CD4-positive, alpha-beta T cell treated with Interferon gamma for 1 hour (primary cell): Measurements from ENCODE around the gene SCGB3A2.
"Not testable (repeated sequence)": the region's sequence is repeated elsewhere in the genome, so short reads cannot be mapped to it uniquely, and the experiment has no call there.

Source experiments
- DNase-seq: peaks from one replicate; pipeline ENCODE4 v3.0.0-alpha.2; 2020

Gene SCGB3A2

DNA sequence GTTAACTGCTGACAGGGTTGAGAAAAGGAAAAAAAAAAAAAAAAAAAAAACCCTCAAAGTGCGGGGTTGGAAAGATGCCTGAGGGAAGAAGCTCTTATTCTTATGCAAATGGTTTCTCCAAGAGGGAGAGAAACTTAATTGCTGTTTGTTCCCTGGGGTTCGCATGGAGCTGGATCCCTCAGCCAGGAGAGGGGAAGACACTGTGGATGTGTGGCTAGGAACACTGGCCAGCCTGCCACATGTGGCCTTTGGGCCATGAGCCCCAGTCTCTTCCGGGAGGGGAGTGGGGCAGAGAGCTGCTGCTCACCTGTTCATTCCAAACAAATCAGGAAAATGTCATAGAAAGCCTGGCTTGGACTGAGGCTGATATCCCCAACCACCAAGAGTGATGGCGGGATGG, 9.4 kb upstream of the SCGB3A2 start:
- DNase-seq: no peak

DNA sequence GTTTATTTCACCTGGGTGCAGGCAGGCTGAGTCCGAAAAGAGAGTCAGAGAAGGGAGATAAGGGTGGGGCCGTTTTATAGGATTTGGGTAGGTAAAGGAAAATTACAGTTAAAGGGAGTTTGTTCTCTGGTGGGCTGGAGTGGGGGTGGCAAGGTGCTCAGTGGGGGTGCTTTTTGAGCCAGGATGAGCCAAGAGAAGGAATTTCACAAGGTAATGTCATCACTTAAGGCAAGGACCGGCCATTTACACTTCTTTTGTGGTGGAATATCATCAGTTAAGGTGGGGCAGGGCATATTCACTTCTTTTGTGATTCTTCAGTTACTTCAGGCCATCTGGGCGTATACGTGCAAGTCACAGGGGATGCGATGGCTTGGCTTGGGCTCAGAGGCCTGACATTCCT, 8.6 kb upstream of the SCGB3A2 start:
- not testable (repeated sequence) for DNase-seq

DNA sequence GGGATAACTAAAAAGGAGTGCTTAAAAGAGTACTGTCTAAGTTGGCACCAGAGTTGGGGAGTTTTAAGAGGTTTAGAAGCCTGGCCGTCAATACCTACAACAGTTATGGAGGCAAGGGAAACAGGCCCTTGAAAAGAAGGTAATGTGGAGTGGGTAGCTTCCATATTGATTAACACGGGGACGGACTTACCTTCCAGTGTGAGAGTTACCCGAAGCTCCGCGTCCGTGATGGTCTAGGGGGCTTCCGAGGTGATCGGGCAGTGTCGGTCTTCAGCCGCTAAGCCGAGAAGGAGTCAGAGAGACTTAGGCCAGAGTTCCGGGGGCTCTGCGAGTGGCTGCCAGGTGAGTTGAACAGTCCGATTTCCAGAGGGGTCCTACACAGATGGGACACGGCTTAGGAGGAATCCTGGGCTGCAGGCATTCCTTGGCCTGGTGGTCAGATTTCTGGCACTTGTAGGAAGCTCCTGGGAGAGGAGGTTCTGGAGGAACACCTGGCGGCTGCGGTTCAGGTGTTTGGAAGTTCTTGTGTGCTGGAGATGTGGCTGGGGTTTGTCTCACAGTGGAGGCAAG, 6.4 kb upstream of the SCGB3A2 start:
- DNase-seq: not testable (repeated sequence)

DNA sequence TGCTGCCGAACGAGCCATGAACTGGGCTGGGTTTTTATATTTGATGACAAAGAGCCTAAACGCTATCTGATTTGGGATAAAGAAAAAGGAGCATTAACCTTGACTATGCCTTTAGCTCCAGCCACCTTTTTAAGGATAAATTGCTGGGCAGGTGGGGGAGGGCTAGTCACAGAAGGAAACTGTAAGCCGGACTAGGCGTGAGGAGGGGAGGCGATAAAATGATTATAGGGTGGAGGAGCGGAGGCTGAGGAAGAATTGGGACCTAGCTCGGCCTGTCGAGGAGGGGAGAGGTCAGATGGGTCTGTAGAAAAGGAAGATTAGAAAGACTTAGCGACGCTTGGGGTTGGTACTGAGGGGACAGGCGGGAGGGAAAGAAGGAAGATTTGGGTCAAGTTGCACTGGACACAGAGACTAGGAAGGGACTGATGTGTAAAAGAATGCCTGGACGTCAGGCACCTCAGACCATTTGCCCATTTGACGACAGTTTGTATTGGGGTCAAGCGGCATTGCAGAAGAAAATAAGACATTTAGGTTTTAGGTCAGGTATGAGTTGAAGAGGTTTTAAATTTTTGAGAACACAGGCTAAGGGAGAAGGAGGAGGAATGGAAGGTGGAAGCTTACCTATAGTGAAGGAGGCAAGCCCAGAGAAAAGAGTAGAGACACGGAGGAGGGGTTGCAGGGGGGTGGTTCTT, 5.6 kb upstream of the SCGB3A2 start:
- not testable (repeated sequence) for DNase-seq

DNA sequence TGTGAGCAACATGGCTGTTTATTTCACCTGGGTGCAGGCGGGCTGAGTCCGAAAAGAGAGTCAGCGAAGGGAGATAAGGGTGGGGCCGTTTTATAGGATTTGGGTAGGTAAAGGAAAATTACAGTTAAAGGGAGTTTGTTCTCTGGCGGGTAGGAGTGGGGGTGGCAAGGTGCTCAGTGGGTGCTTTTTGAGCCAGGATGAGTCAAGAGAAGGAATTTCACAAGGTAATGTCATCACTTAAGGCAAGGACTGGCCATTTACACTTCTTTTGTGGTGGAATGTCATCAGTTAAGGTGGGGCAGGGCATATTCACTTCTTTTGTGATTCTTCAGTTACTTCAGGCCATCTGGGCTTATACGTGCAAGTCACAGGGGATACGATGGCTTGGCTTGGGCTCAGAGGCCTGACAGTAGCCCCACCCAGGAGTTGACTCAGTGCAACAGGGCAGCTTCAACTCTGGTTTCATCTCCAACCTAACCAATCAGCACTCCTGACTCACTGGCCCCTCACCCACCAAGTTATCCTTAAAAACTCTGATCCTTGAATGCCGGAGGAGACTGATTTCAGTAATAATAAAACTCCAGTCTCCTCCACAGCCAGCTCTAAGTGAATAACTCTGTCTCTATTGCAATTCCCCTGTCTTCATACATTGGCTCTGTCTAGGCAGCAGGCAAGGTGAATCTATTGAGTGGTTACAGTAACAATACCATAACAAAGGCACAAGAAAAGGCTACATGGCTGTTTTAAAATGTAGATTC, 4.2 kb upstream of the SCGB3A2 start:
- not testable (repeated sequence) for DNase-seq

DNA sequence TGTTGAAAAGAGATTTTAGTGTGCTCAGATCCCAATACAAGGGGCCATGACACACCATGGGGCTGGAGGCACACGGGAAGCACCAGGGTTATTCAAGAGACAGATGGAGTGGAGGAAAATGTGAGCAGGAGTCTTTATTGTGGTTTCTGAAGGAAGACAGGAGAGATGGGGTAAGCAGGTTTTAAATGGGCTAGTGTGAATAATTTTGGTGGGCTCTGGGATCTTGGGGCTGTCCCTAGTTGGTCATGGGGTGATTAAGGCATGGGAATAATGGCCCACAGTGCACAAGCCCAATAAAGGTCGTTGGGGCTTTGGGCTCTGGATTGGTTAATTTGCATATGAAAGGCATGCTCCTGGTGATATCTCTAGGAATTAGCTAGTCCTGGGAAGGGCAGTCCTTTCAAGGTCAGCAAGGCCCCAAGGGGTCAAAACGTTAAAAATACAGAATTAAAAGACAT, 3.6 kb upstream of the SCGB3A2 start:
- no peak for DNase-seq

DNA sequence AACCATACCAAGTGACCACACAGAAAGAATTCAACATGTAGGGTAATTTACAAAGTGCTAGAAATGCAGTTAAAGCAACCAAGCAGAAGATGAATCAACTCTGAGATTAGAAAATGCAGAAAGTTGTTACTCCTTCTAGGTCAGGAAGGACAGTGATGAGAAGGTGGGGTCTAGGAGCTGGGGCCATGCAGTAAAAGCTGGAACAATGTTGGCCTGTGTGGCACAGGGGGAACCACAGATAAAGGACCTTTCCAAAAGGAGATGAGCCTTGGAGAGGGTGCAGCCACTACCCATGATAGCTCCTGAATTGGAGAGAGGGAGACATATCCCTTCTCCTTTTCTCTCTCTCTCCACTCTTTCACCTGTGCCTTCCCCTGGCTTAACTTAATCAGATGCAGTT, 2.4 kb upstream of the SCGB3A2 start:
- no peak for DNase-seq

DNA sequence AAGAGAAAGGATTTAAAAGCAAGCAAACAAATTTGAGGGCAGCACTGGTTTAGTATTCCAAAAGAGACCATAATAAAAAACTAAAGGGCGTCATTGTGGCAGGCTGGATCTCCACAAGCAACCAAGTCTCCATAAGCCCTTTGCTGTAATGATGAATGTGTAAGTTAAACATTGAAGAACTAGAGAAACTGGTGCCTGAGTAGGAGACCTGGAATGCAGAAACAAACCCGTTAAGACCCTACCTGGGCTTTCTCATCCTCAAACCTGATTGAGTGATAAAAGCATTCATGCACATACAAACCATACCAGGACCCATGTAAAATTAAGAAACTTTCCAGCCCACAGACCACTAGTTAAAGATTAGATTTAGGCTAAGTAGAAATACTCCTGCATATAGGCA, 1.9 kb upstream of the SCGB3A2 start:
- DNase-seq: no peak

DNA sequence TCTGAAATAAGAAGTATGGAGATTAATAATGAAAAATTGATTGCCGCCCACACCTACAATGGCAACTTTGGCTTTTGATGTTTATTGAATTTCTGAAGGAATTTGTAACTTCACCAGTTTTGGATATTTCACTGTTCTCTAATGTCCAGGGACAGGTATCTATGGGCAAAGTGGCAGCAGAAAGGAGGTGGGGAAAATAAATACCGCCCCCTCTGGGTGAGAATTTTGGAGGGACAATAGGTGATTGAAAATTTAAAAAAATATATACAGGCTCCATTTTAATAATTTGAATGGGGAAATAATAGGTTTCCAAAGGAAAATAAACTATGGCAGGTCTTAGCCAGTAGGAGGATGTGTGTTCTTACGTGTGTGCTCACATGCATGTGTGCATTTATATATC, 1.3 kb downstream of the SCGB3A2 start:
- no peak for DNase-seq

DNA sequence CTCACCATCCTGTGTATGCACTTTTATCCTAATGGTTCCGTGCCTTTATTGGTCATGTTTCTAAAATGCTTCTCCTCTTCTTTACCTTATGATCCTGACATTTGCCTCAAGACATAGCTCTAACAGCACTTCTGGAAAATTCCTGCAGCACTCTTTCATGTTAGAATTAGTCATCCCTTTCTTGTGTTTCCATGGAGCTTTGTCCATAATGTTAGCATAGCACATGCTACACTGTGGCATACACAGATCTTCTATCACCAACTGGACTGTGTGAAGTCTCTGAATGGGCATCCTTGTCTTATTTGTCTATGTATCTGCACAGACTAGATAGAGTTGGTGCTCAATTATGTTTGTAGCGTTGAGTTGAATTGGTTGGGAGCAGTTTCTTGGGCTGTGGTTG, 2.0 kb downstream of the SCGB3A2 start:
- DNase-seq: no peak

DNA sequence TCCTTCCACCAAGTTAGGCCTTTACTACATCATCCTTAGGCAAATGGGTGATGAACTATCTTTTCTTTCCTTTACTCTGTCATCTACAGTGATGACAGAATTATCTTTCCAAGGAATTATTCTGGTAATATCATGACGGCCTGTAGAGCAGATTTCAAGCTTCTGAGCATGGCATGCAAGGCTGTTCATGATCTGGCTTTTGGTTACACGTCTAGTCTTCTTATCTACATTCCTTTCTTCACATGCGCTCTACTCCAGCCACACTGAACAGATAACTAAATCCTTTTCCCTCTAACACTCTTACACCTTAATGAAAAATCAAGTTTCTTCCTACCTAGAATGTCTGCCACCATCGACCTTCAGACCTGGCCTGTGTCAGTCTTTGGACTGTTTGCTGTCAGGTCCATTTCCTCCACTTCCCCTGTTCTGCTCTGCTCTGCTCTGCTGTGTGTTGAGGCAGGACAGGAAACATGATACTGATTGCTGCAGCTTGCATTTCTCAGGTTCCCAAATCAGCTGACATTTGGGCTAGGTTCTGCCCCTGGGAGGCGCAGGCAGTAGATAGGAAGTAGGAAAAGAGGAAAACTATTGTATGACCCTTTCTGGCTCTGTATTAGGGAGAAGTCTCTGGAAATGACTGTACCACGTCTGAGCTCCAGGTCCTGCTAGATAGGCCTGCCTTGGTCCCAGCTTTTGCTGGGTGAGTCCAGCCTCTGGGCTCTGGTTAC, 4.2 kb downstream of the SCGB3A2 start:
- no peak for DNase-seq

DNA sequence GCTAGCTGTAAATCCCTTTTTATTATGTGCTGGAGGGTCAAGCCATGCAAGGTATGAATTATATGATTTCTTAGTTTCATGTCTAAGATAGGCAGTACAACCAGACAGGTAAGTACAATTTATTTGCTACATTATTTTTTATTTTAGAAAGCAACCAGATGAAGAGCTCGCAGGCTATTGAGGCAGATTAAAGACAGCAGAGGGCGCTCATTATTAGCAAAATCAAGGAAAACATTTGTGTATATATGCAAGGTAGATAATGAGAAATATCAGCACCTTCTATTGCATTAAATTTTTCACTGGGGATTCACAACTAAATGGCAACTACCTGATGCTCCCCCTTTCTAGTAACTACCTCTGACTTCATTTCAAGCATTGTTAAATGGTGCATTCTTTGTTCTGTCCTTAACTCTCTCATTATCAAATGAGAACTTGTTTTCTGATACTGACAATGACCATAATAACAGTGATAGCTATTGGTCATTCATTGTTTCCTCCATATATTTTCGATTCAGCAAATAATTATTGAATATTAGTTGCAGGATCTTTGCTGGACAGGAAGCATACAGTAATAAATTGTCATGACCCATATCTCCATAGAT, 8.6 kb downstream of the SCGB3A2 start:
- no peak for DNase-seq

DNA sequence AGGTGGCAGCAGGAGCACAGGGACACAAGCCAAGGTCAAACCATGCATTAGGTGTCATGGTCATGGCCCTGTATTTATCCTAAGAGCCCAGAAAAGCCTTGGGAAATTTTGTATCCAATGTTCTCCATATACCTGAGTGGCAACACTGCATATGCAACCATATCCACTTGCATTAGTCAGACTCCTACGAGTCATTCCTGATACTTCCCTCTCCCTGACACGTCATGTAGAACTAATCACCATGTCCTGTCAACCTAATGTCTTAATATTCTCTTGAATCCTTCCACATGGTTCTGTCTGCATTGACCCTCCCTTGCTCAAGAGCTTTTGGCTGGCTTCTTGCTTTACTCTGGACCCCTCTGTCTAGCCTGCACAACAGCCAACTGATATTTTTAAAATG, 9.4 kb downstream of the SCGB3A2 start:
- no peak for DNase-seq

DNA sequence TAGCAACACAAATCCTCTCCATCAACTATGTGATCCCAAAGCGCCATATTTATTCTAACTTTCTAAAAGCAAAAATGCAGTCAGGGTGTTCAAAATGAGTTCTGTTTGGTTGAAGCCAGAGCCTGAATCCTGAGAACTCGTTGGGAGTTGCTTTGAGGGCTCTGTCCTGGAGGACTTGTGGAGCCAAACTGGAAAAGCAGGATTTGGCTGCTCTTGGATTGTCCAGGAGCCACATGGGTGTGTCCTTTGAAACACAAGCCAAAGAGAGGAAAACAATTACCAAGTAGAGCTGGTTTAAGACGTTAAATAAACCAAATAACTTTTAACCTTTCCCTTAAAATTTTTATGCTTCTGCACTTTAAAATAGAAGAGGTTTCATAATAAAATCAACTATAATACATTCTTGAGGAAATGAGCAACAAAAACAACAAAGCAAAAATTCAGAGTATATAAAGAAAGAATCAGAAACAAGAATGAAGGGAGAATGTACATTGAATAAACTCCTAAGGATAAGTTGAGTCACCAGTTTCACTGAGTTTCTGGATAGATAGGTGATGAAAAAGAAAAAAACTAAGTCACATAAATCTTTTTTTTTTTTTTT, 14.3 kb downstream of the SCGB3A2 start:
- DNase-seq: no peak

DNA sequence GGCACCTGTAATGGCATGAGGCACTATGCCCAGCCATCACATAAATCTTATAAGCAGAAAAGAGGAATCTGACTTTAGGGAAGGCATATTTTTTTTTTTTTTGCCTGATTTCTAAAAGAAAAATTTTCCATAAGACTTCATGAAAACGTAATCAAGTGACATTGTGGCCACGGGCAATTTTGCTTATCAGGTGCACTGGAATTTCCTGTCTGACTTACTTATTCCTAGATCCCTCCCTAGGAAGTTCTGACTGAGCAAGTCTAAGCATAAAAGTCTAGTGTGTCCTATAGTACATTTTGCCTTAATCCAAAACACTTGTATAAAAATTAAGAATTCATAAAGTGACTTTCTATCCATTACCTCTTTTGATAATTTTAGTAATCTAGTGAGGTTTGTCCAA, 15.3 kb downstream of the SCGB3A2 start:
- no peak for DNase-seq

DNA sequence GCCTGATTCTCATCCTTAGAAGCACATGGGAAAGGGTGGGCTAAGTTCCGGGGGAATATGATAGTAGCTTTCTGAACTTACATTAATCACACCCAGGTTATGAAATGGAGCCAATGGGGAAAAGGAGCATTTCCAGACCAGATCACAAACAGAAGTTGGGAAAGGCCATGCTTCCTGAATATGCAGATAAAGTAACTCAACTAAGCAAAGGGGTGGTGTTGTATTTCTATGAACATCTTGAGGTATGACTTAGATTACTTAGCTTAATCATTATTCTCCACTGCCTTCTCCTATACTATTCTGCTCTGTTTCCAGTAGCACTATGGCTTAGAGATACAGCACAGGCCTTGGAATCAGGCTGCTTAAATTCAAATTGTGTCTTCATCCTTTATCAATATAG, 17.4 kb downstream of the SCGB3A2 start:
- DNase-seq: no peak

DNA sequence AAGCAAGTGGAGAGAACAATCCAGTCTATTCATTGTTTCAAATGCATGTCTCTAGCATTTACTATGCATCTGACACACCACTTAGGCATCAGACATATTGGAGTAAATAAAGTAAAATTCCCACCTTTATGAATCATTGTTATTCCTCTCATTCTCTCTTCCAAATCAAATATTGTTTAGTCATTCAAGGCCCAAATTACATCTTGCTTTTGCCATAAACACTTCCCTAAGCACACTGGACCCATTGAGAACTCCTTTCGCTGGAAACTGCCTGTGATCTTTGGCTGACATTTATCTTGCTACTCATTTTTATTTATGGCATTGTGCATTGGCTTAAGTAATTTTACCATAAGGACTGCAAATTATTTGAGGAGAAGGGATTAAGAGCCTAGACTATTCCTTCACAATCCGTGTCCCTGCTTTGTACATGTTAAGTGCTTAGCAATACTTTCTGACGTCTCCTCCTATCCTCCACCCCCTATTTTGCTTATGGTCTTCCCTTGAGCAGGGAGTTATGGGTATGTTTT, 20.4 kb downstream of the SCGB3A2 start:
- DNase-seq: no peak

DNA sequence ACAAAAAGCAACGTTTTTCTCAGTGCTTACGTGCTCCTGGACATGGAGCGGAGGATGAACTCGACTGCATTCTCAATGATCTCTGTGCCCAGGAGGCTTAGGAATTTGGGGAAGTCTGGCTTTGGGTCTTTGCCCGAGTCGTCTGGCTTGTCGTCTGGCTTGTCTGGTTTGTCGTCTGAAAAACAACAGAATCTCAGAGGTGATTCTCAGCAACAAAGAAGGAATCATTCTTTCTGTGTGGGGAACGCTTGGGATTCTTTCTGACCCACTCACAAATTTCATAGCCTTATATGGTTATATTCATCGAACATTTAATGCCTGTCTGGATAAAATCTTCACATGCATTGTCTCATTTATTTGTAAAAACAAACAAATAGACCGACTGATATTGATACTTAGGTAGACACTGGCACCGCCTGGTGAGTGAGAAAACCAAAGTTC, 23.1 kb downstream of the SCGB3A2 start:
- no peak for DNase-seq

DNA sequence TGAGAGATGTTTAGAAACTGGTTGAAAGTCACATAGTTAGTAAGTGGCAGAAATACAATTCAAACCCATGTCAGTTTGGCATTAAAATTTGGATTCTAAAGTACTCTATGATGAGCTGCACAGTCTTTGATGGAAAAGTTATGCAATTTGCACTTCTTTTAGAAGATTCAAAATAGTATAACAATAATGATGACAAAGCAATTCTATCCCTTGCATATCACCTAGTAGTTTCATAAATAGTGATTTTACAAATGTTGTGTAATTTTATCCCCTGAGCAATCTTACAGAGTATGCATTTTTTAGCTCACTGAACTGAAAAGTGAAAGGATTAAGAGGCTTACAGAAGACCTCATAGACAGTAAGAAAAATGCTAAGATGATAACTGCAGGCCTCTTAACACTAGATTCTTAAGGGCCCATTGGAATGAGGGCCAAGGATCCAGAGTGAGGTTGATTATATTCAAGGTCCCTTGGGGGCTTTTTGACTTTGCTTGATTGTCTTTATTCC, 24.2 kb downstream of the SCGB3A2 start:
- DNase-seq: no peak

DNA sequence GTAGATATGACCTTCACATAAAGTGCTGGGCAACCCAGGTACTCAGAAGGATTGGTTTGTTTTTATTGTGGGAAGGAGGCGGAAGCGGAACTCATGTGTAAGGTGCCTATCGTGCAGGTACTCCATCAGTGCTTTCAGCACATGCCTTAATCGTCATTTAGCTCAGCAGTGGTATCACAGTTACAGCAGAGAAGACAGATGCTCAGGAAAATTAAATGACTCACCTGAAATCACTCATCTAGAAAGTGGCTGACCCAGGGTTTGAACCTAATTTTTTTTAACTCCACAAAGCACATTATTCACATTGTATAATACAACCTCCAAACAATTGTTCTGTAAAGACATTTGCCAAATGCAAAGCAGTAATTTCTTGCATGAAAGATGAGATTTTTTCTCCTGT, 25.6 kb downstream of the SCGB3A2 start:
- no peak for DNase-seq

DNA sequence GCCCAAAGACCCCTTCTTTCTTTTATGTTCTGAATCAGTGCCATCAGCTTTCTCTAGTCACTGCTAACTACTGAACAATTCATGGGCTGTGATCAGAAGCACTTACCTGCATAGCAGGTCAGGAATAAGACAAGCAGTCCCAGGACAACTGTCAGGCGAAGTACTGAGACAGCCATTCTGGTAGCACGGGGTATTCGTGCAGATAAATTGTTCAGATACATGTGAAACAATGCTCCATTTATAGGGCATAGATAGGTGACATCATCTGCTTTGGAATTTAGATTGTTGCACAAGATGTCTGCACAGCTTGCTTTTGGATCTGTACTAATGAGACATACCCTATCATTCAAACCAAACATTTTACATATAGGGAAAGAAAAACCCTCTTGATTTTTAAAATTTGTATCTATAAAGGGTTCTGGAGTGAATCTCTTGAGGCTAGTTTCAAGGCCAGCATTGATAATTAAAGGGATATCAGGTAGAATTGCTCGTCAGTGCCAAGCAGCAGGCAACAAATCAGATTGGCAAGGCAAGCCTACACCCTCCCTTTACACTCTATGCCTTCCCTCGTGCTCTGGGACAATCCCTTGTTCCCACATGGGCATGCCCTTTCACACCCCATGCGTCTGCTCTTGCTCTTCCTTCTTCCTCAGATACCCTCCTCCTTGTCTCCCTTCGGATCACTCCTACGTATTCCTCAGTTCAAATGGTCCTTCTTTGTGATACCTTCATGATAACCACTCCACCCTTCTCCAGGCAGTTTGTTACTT, 28.0 kb downstream of the SCGB3A2 start, which contains the start of gene C5orf46:
Gene C5orf46 (minus strand): TSS at position 213 of the 770 bp plus-strand sequence. CDS start 37 bp downstream, at position 176.
- no peak for DNase-seq
